ENCODE data around the gene KCNK3.
A peak's percentile ranks its signal among the peaks of the same experiment; 100 is the strongest.
"Not testable (repeated sequence)": the region's sequence is repeated elsewhere in the genome, so short reads cannot be mapped to it uniquely, and the experiment has no call there.

Gene KCNK3

GRCh38 chr2:26760991-26761390 lies 68.5 kb downstream of the KCNK3 start:
- DNase-seq = not testable (repeated sequence)

- DNase-seq = no peak
Observed at GRCh38 chr2:26763019-26763418, 70.5 kb downstream of the KCNK3 start.

- DNase-seq = peak; percentile 37
Observed at GRCh38 chr2:26764078-26764887, 71.8 kb downstream of the KCNK3 start, which contains the start of gene SLC35F6. TSS of gene SLC35F6 (plus strand) at chr2:26764284. CDS start at chr2:26764350, 66 bp downstream.

GRCh38 chr2:26764906-26765305 lies 72.4 kb downstream of the KCNK3 start:
- DNase-seq = no peak

- no peak for DNase-seq
Observed at GRCh38 chr2:26765475-26766200, 73.1 kb downstream of the KCNK3 start.

GRCh38 chr2:26767129-26767528 lies 74.6 kb downstream of the KCNK3 start:
- DNase-seq = no peak

- DNase-seq = no peak
Observed at GRCh38 chr2:26767894-26768487, 75.5 kb downstream of the KCNK3 start.

- no peak for DNase-seq
Observed at GRCh38 chr2:26768759-26769088, 76.2 kb downstream of the KCNK3 start.

GRCh38 chr2:26769089-26769761 lies 76.7 kb downstream of the KCNK3 start:
- DNase-seq = no peak

GRCh38 chr2:26770986-26771586 lies 78.6 kb downstream of the KCNK3 start:
- no peak for DNase-seq

- no peak for DNase-seq
Observed at GRCh38 chr2:26772064-26773001, 79.8 kb downstream of the KCNK3 start.

- no peak for DNase-seq
Observed at GRCh38 chr2:26776195-26776800, 83.8 kb downstream of the KCNK3 start.

GRCh38 chr2:26778098-26778497 lies 85.6 kb downstream of the KCNK3 start:
- no peak for DNase-seq

- DNase-seq = no peak
Observed at GRCh38 chr2:26778507-26778906, 86.0 kb downstream of the KCNK3 start.

- DNase-seq = no peak
Observed at GRCh38 chr2:26780203-26780760, 87.8 kb downstream of the KCNK3 start.

All from DMS79 (cell line).